GM18909 (cell line): ENCODE data around the gene TBC1D14.

ENCODE experiments used
- ATAC-seq: cut with Tn5 transposase; IDR thresholded peaks from one replicate; pipeline ENCODE4 v1.9.1; 2021; ENCODE audit warnings: mild to moderate bottlenecking; ENCODE audit not compliant: unreplicated experiment, poor library complexity

TBC1D14 gene, protein sequence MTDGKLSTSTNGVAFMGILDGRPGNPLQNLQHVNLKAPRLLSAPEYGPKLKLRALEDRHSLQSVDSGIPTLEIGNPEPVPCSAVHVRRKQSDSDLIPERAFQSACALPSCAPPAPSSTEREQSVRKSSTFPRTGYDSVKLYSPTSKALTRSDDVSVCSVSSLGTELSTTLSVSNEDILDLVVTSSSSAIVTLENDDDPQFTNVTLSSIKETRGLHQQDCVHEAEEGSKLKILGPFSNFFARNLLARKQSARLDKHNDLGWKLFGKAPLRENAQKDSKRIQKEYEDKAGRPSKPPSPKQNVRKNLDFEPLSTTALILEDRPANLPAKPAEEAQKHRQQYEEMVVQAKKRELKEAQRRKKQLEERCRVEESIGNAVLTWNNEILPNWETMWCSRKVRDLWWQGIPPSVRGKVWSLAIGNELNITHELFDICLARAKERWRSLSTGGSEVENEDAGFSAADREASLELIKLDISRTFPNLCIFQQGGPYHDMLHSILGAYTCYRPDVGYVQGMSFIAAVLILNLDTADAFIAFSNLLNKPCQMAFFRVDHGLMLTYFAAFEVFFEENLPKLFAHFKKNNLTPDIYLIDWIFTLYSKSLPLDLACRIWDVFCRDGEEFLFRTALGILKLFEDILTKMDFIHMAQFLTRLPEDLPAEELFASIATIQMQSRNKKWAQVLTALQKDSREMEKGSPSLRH

DNA sequence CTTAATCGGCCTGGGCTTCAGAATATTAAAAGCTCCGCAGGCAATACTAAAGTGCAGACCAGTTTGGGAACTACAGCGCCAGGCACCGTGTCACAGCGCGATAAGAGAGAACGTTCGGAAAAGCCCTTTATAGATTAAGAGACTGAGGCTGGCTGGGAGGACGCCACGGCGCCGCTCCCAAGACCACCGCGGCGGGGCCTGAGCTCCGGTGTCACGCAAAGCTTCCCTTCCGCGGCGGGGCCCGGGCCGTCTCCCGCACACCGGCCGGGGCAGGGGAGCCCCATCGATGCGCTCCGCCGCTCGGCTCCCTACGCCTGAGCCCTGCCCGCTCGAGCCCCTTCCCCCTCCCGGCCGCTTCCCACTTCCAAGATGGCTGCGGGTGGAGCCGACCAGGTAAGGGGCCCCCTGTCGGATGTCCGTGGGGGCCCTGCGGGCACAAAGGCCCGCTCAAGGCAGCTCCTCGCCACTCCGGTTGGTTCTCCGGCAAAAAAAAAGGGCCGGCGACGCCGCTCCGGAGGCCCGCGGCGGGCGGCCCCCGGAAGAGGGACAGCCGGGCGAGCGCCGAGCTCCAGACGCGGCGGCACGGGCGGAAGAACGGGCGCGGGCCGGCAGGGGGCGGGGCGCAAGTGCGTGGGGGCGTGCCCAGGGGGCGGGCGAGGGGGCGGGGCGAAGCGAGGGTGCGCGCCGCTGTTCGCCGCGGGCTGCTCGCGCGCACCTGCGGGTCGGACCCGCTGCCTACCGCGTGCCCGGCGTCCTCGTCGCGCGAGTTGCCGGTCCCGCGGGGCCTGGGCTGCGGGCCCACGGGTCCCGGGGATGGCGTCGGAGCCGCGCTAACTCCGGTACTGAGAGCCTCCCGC, at the start of gene TBC1D14:
TSS of gene TBC1D14 (plus strand) at position 714 of the 857 bp plus-strand sequence. CDS start 13,564 bp downstream, outside the sequence.
- peak; percentile 88 for ATAC-seq

DNA sequence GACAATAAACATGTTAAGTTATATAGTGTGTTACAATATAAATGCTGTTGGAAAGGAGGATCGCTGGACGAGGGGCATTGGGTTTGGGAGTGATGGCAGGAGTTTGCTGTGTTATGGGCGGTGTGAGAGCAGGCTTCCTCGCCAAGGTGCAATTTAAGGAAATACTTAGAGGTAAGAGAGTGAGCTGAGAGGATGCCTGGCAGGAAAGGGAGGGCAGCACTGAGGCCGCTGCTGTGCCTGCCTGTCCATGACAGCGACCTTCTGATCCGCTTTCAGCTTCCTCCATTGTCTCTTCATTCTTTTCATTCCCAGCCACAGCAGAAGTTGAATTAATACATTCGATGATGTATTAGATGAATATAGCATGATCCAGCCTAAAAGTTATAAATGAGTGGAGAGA, 41.2 kb upstream of the TBC1D14 start:
- ATAC-seq, result no peak

DNA sequence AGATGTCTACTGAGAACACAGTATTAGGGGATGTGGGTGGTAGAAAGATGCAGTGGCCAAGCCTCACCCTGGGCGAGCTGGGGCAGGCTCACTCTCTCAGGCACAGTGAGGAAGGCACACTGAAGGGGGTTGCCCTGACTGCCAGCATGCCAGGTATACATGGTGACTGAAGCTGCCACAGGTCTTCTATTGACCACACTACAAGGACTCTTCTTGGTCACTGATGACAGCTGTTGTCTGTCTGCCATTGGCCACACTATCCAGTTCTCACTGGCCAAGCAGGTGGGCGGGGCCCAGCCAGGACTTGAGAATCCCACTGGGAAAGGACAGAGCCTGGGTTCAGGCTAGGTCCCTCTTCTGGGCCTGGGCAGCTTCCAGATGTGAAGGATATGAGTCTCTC, 39.7 kb upstream of the TBC1D14 start:
- ATAC-seq, result no peak

- no peak for ATAC-seq
These were observed 36.3 kb upstream of the TBC1D14 start for GRCh38 chr4:6873291-6873690.

- ATAC-seq, result no peak
These were observed 35.7 kb upstream of the TBC1D14 start for GRCh38 chr4:6873792-6874461.

GRCh38 chr4:6874981-6875380, 34.6 kb upstream of the TBC1D14 start:
- ATAC-seq, result no peak

- no peak for ATAC-seq
These were observed 34.2 kb upstream of the TBC1D14 start for GRCh38 chr4:6875431-6875831.

GRCh38 chr4:6876440-6876839, 33.2 kb upstream of the TBC1D14 start:
- no peak for ATAC-seq

- ATAC-seq, result no peak
These were observed 32.6 kb upstream of the TBC1D14 start for GRCh38 chr4:6877067-6877466.

GRCh38 chr4:6878451-6879059, 31.1 kb upstream of the TBC1D14 start:
- no peak for ATAC-seq

DNA sequence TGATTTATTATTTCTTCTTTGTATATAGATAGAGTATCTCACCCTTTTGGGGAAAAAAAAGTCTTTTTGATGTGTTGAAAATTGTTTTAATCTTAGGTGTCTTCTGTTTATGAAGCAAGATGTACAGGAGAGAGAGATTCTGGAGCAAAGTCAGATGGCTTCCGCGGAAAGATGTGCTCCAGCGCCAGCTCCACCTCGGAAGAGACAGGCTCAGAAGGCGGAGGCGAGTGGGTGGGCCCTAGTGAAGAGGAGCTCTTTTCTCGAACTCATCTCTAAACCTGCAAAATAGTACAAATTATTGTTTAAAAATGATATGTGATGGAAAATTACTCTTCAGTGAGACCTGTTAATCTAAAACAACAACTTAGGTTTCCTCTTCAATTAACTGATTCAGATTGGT, 28.9 kb upstream of the TBC1D14 start:
- ATAC-seq, result no peak

DNA sequence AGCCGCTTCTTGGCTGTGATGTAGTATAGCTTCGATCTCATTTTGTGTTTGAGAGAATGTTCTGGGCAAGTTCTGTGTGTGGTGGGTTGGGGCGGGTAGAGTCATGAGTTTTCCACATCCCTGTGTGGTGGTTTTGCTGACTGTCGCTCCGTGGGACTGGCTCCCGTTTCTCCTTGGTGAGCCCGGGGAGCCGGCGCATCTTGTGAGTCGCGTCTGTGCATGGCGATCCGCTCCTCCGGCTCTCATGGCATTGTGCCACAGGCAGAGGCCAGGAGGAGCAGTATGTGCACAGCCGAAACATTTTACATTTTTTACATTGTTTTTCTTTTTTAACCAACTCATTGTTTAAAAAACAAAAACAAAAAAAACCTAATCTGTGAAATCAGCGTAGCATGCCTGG, 27.7 kb upstream of the TBC1D14 start:
- ATAC-seq, result no peak

DNA sequence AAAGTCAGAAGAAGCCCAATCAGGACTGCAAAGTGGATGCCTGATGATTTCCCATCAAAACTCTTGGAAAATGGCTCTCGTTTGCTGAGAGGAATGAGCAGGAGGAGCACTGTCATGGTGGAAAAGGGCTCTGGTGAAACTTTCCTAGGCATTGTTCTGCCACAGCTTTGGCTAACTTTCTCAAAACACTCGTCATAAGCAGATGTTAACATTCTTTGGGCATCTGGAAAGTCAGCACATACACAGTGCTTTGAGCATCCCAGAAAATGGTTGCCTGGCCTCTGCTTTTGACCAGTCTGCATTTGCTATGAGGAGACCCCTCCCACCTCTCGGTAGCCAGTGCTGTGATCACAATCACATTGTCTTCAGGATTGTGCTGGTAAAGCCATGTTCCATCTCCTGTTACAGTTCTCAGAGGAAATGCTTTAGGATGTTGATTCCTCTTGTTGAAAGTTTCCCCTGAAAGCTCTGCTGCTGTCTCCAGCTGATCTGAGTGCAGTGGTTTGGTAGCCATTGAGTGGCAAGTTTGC, 25.2 kb upstream of the TBC1D14 start:
- ATAC-seq, result no peak

DNA sequence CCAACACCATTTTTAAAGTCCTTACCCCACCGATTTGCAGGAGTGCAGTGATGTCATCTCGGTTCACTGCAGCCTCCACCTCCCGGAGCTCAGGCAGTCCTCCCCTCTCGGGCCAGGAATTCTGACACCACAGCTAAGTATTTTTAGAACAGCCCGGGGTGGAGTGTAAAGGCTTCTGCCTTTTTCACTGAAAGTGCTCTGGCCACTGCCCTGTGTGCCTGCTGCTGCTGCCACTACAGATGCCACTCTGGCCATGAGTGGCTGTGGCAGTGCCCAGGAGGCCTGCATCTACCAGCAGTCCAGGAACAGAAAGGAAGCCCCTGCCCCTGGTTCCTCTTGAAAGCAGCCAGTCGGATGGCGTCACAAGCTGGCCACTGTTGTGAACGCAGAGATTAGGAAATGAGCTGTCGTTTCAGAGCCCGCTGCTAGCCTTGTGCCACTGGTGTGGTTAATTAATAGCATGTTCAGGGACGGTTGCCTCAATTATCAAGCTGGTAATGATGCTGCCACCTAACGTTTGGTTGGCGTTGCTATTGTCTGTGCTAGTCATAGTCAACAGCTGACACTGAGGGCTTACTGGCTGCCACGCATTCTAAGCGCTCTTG, 23.6 kb upstream of the TBC1D14 start:
- peak; percentile 82 for ATAC-seq

GRCh38 chr4:6886886-6887285, 22.7 kb upstream of the TBC1D14 start:
- ATAC-seq, result no peak

GRCh38 chr4:6887591-6888371, 21.8 kb upstream of the TBC1D14 start:
- no peak for ATAC-seq

- ATAC-seq, result no peak
These were observed 21.0 kb upstream of the TBC1D14 start for GRCh38 chr4:6888506-6889071.

- no peak for ATAC-seq
These were observed 20.4 kb upstream of the TBC1D14 start for GRCh38 chr4:6889101-6889735.
